ENCODE results near the gene IFI27. TPM values are rescaled to one million over a fixed set of nuclear protein-coding genes. Genes with fewer than 3 reads are reported as not detected.

Gene IFI27
- total RNA-seq, 1 donor from 2014 or later: 3.8 TPM

- peaks cover 10% of the 10 kb centered on the region for H3K36me3 Mint-ChIP-seq (ENCODE audit: low read depth, unreplicated experiment)
- TF ChIP-seq CTCF (IDR thresholded peaks at IDR 0.05; ENCODE audit: unreplicated experiment): no peak
- no peaks in the 10 kb centered on the region for H3K9me3 Mint-ChIP-seq (ENCODE audit: unreplicated experiment)
- no peak overlapping the region for H3K4me3 Mint-ChIP-seq (ENCODE audit: unreplicated experiment)
- H3K4me1 Mint-ChIP-seq (ENCODE audit: unreplicated experiment): no peaks in the 10 kb centered on the region
- DNase-seq (ENCODE audit: low spot score): no peak
- H3K27ac Mint-ChIP-seq (ENCODE audit: unreplicated experiment): no peak overlapping the region
- H3K27me3 Mint-ChIP-seq (ENCODE audit: unreplicated experiment): peaks cover 4% of the 10 kb centered on the region
Observed at GRCh38 chr14:94100847-94101246, 9.7 kb upstream of the IFI27 start.

- peaks cover 4% of the 10 kb centered on the region for H3K27me3 Mint-ChIP-seq (ENCODE audit: unreplicated experiment)
- DNase-seq (ENCODE audit: low spot score): no peak
- TF ChIP-seq CTCF (IDR thresholded peaks at IDR 0.05; ENCODE audit: unreplicated experiment): no peak
- no peak overlapping the region for H3K27ac Mint-ChIP-seq (ENCODE audit: unreplicated experiment)
- peaks cover 10% of the 10 kb centered on the region for H3K36me3 Mint-ChIP-seq (ENCODE audit: low read depth, unreplicated experiment)
- no peaks in the 10 kb centered on the region for H3K9me3 Mint-ChIP-seq (ENCODE audit: unreplicated experiment)
- no peak overlapping the region for H3K4me3 Mint-ChIP-seq (ENCODE audit: unreplicated experiment)
- no peaks in the 10 kb centered on the region for H3K4me1 Mint-ChIP-seq (ENCODE audit: unreplicated experiment)
Observed at GRCh38 chr14:94101748-94102147, 8.8 kb upstream of the IFI27 start.

DNA sequence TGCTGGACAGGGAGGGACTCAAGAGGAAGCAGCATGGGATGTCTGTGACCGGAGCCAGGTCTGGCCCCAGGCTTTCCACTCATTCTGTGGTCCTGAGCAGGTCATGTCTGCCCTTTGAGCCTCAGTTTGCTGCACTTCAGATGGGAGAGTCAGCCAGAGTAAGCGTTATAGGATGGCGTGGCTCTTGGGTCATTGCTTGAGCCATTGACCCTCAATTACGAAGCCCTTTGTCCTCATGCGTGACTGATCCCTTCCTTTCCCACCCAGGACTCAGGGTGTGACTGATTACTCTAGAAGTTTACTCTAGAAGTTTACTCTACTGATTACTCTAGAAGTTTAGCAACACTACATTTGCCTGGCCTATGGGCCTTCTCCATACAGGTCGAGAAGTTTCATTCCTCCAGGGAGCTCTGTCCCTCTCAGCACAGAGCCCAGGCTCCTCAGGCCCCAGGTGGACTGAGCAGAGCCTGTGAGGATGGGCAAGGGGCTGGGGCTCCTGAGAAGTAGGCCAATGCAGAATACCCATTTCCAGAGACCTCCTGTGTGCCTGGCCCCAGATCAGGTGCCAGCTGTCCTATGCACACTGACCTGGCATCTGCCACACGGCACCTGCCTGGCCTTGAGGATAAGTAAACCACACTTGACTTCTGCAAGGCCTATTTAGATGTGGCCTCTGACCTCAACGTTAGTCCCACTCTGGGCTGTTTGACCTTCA lies 7.6 kb upstream of the IFI27 start:
- Mint-ChIP-seq H3K4me1 (ENCODE audit: unreplicated experiment) (no peaks in the 10 kb centered on the region), H3K36me3 (ENCODE audit: low read depth, unreplicated experiment) (peaks cover 4% of the 10 kb centered on the region), H3K4me3 (ENCODE audit: unreplicated experiment) (no peak overlapping the region), H3K27me3 (ENCODE audit: unreplicated experiment) (peaks cover 4% of the 10 kb centered on the region), H3K27ac (ENCODE audit: unreplicated experiment) (no peak overlapping the region), H3K9me3 (ENCODE audit: unreplicated experiment) (no peaks in the 10 kb centered on the region)
- DNase-seq (ENCODE audit: low spot score): no peak
- TF ChIP-seq CTCF (IDR thresholded peaks at IDR 0.05; ENCODE audit: unreplicated experiment): no peak

- peaks cover 4% of the 10 kb centered on the region for H3K36me3 Mint-ChIP-seq (ENCODE audit: low read depth, unreplicated experiment)
- no peak for TF ChIP-seq CTCF (IDR thresholded peaks at IDR 0.05; ENCODE audit: unreplicated experiment)
- peaks cover 4% of the 10 kb centered on the region for H3K27me3 Mint-ChIP-seq (ENCODE audit: unreplicated experiment)
- H3K27ac Mint-ChIP-seq (ENCODE audit: unreplicated experiment): no peak overlapping the region
- H3K4me3 Mint-ChIP-seq (ENCODE audit: unreplicated experiment): no peak overlapping the region
- H3K4me1 Mint-ChIP-seq (ENCODE audit: unreplicated experiment): no peaks in the 10 kb centered on the region
- no peaks in the 10 kb centered on the region for H3K9me3 Mint-ChIP-seq (ENCODE audit: unreplicated experiment)
- DNase-seq (ENCODE audit: low spot score): no peak
Observed at GRCh38 chr14:94103554-94104150, 6.9 kb upstream of the IFI27 start.

- H3K27me3 Mint-ChIP-seq (ENCODE audit: unreplicated experiment): peaks cover 2% of the 10 kb centered on the region
- no peak overlapping the region for H3K27ac Mint-ChIP-seq (ENCODE audit: unreplicated experiment)
- H3K4me1 Mint-ChIP-seq (ENCODE audit: unreplicated experiment): no peaks in the 10 kb centered on the region
- no peak overlapping the region for H3K4me3 Mint-ChIP-seq (ENCODE audit: unreplicated experiment)
- no peaks in the 10 kb centered on the region for H3K9me3 Mint-ChIP-seq (ENCODE audit: unreplicated experiment)
- no peak for DNase-seq (ENCODE audit: low spot score)
- no peak for TF ChIP-seq CTCF (IDR thresholded peaks at IDR 0.05; ENCODE audit: unreplicated experiment)
- H3K36me3 Mint-ChIP-seq (ENCODE audit: low read depth, unreplicated experiment): peaks cover 4% of the 10 kb centered on the region
Observed at GRCh38 chr14:94104731-94105130, 5.8 kb upstream of the IFI27 start.
